CD14-positive monocyte (primary cell): ENCODE data around the gene ADAM19. TPM values are rescaled to one million over a fixed set of nuclear protein-coding genes. Genes with fewer than 3 reads are reported as not detected.

Experiments used
- DNase-seq, 3 donors: peaks; one replicate each; pipeline ENCODE4 v3.0.0-alpha.2; 2011 to 2022
- H2AFZ ChIP-seq: 2 replicates; pipeline ENCODE4 v1.6.0; 2012; ENCODE audit warnings: mild to moderate bottlenecking, low read depth, low read length, inconsistent platforms; ENCODE audit not compliant: insufficient read depth, poor library complexity, severe bottlenecking
- H3K27ac ChIP-seq, 2 donors: 1 replicate in 1 of 2; 2 replicates in 1 of 2; pipeline ENCODE4 v1.5.1; 2012 to 2013; ENCODE audit warnings: low read length in 2 of 2, control low read depth in 1 of 2, inconsistent platforms in 1 of 2, low read depth in 1 of 2, mild to moderate bottlenecking in 1 of 2
- H3K27me3 ChIP-seq, 2 donors: one replicate each; pipeline versions ENCODE4 v1.6.0 to v1.6.1; 2011 to 2013; ENCODE audit warnings: low read length in 2 of 2; ENCODE audit not compliant: control insufficient read depth in 2 of 2, insufficient read depth in 2 of 2
- H3K36me3 ChIP-seq, 2 donors: replicated peaks in 1 of 2; 1 replicate in 1 of 2; 2 replicates in 1 of 2; pipeline versions ENCODE4 v1.5.1 to v1.6.1; 2012 to 2013; ENCODE audit warnings: low read length in 2 of 2, control low read depth in 1 of 2, inconsistent platforms in 1 of 2, mild to moderate bottlenecking in 1 of 2; ENCODE audit not compliant: insufficient read depth in 2 of 2, control insufficient read depth in 1 of 2
- H3K4me1 ChIP-seq, 2 donors: 1 replicate in 1 of 2; 2 replicates in 1 of 2; pipeline versions ENCODE4 v1.5.1 to v1.6.1; 2012 to 2013; ENCODE audit warnings: low read length in 2 of 2, control low read depth in 1 of 2, inconsistent platforms in 1 of 2, mild to moderate bottlenecking in 1 of 2, moderate library complexity in 1 of 2; ENCODE audit not compliant: insufficient read depth in 2 of 2, control insufficient read depth in 1 of 2
- H3K4me2 ChIP-seq: replicated peaks from 2 replicates; pipeline ENCODE3; 2012; ENCODE audit warnings: low read length, moderate library complexity, mild to moderate bottlenecking; ENCODE audit not compliant: poor library complexity, severe bottlenecking; ENCODE audit errors: extremely low read depth
- H3K4me3 ChIP-seq, 3 experiments: fragments of 200-600 bp in 1 of 3; sonication (generic) in 1 of 3; replicated peaks in 1 of 3; 1 replicate in 2 of 3; 2 replicates in 1 of 3; pipeline ENCODE4 v1.5.1; 2011 to 2013; ENCODE audit warnings: low read length in 3 of 3, mild to moderate bottlenecking in 3 of 3, control low read depth in 2 of 3, low read depth in 2 of 3, inconsistent platforms in 1 of 3, moderate library complexity in 1 of 3
- H3K79me2 ChIP-seq: 2 replicates; pipeline ENCODE4 v1.6.0; 2012; ENCODE audit warnings: mild to moderate bottlenecking, control low read depth, inconsistent platforms, low read length, moderate library complexity; ENCODE audit not compliant: insufficient read depth
- H3K9ac ChIP-seq: 2 replicates; pipeline ENCODE4 v1.6.0; 2017; ENCODE audit warnings: low read length, mild to moderate bottlenecking; ENCODE audit not compliant: insufficient read depth, poor library complexity, severe bottlenecking
- H3K9me3 ChIP-seq, 2 donors: replicated peaks in 1 of 2; 1 replicate in 1 of 2; 2 replicates in 1 of 2; pipeline versions ENCODE4 v1.5.1 to v1.6.1; 2012 to 2013; ENCODE audit warnings: low read length in 2 of 2, control low read depth in 1 of 2; ENCODE audit not compliant: control insufficient read depth in 1 of 2, insufficient read depth in 1 of 2
- H4K20me1 ChIP-seq: 2 replicates; pipeline ENCODE4 v1.6.0; 2012; ENCODE audit warnings: mild to moderate bottlenecking, low read length, control low read depth, moderate library complexity; ENCODE audit not compliant: insufficient read depth
- H3K27ac Mint-ChIP-seq, 7 donors: one replicate each; pipeline ENCODE4 v1.8.0; 2020; ENCODE audit warnings: mild to moderate bottlenecking in 7 of 7, mixed read lengths in 7 of 7, moderate library complexity in 6 of 7, inconsistent platforms in 2 of 7
- H3K27me3 Mint-ChIP-seq, 3 donors: one replicate each; pipeline ENCODE4 v1.8.0; 2021 to 2022; ENCODE audit warnings: low read depth in 3 of 3, mild to moderate bottlenecking in 3 of 3, mixed read lengths in 3 of 3, moderate library complexity in 3 of 3, inconsistent platforms in 1 of 3
- H3K36me3 Mint-ChIP-seq, 2 donors: one replicate each; pipeline ENCODE4 v1.8.0; 2020; ENCODE audit warnings: mixed read lengths in 2 of 2, inconsistent platforms in 1 of 2, mild to moderate bottlenecking in 1 of 2
- H3K4me1 Mint-ChIP-seq: one replicate; pipeline ENCODE4 v1.8.0; 2020; ENCODE audit warnings: mild to moderate bottlenecking, mixed read lengths
- H3K4me3 Mint-ChIP-seq, 2 donors: one replicate each; pipeline ENCODE4 v1.8.0; 2020; ENCODE audit warnings: mild to moderate bottlenecking in 2 of 2, mixed read lengths in 2 of 2, moderate library complexity in 1 of 2
- H3K9me3 Mint-ChIP-seq, 7 donors: one replicate each; pipeline ENCODE4 v1.8.0; 2020 to 2022; ENCODE audit warnings: mixed read lengths in 7 of 7, mild to moderate bottlenecking in 6 of 7, moderate library complexity in 6 of 7, inconsistent platforms in 2 of 7
- CTCF ChIP-seq: fragments of 200-600 bp; IDR thresholded peaks from one replicate; pipeline ENCODE4 v1.8.0; 2022; ENCODE audit warnings: antibody characterized with exemption, mild to moderate bottlenecking
- WGBS: methylation state at CpG from one replicate; pipeline ENCODE4 v1.1.5; 2013; ENCODE audit warnings: missing lambda C conversion rate; ENCODE audit not compliant: insufficient coverage; 5-methylcytosine and 5-hydroxymethylcytosine counted together
- intact Hi-C, 2 donors: fragments of 100-400 bp; cut with micrococcal nuclease; formaldehyde crosslinking; loops; one replicate each; pipeline versions ENCODE4 v1.15.0 to v1.15.1; 2023
- polyA plus RNA-seq, 3 donors: library from polyadenylated mRNA; depleted of rRNA in 1 of 3; unstranded in 2 of 3; stranded (reverse) in 1 of 3; fragments of 300-500 nt in 2 of 3; fragments of >200 nt in 1 of 3; fragmentation: Illumina TruSeq in 2 of 3; gene quantifications; 1 replicate in 2 of 3; 2 replicates in 1 of 3; pipeline ENCODE4 v1.2.3, GENCODE V29; 2012 to 2021

Gene ADAM19
- polyA plus RNA-seq, 3 donors: 3.0 to 12.7 (median 6.2) TPM

GRCh38 chr5:157540124-157540523, 35.5 kb downstream of the ADAM19 start:
- H3K27ac Mint-ChIP-seq: peak overlapping the region in 1 of 7 donors; percentile 47
- H3K36me3 Mint-ChIP-seq: peaks cover 32 to 38% of the 10 kb centered on the region in 2 donors
- Histone ChIP-seq H4K20me1 (peaks cover 43% of the 10 kb centered on the region), H3K36me3 (peaks cover 4 to 27% of the 10 kb centered on the region in 2 donors), H3K4me3 (no peak overlapping the region), H3K9ac (no peak overlapping the region), H3K27ac (no peak overlapping the region), H3K79me2 (peaks cover 30% of the 10 kb centered on the region), H2AFZ (no peak overlapping the region), H3K4me1 (peaks cover 23 to 36% of the 10 kb centered on the region in 2 donors), H3K4me2 (no peak overlapping the region), H3K9me3 (no peaks in the 10 kb centered on the region), H3K27me3 (no peaks in the 10 kb centered on the region)
- intact Hi-C loops: no loop called here
- DNase-seq: no peak
- no peak overlapping the region for H3K4me3 Mint-ChIP-seq
- WGBS: no CpG with 5 or more reads among the region's 2 CpGs
- H3K4me1 Mint-ChIP-seq: peaks cover 37% of the 10 kb centered on the region
- no peak for TF ChIP-seq CTCF
- H3K9me3 Mint-ChIP-seq: no peaks in the 10 kb centered on the region
- peaks cover 0 to 4% (median 0%) of the 10 kb centered on the region in 3 donors for H3K27me3 Mint-ChIP-seq

GRCh38 chr5:157539503-157540022, 36.0 kb downstream of the ADAM19 start:
- WGBS: 100% methylated on average over 1 of the region's 4 CpGs
- H3K9me3 Mint-ChIP-seq: no peaks in the 10 kb centered on the region
- no peak overlapping the region for H3K9ac ChIP-seq
- peaks cover 29 to 38% of the 10 kb centered on the region in 2 donors for H3K4me1 ChIP-seq
- TF ChIP-seq CTCF: no peak
- H3K4me1 Mint-ChIP-seq: peaks cover 40% of the 10 kb centered on the region
- peaks cover 33 to 39% of the 10 kb centered on the region in 2 donors for H3K36me3 Mint-ChIP-seq
- H3K27ac ChIP-seq: no peak overlapping the region
- intact Hi-C loops: no loop called here
- H2AFZ ChIP-seq: no peak overlapping the region
- no peak overlapping the region for H3K4me3 Mint-ChIP-seq
- H4K20me1 ChIP-seq: peaks cover 43% of the 10 kb centered on the region
- no peak overlapping the region for H3K4me3 ChIP-seq
- H3K4me2 ChIP-seq: no peak overlapping the region
- H3K27ac Mint-ChIP-seq: no peak overlapping the region
- H3K27me3 Mint-ChIP-seq: peaks cover 0 to 4% (median 0%) of the 10 kb centered on the region in 3 donors
- DNase-seq: no peak
- H3K79me2 ChIP-seq: peaks cover 27% of the 10 kb centered on the region
- H3K27me3 ChIP-seq: no peaks in the 10 kb centered on the region
- H3K36me3 ChIP-seq: peaks cover 4 to 29% of the 10 kb centered on the region in 2 donors
- H3K9me3 ChIP-seq: no peaks in the 10 kb centered on the region
